ENCODE data around the gene PLAAT1.

The PLAAT1 gene

DNA sequence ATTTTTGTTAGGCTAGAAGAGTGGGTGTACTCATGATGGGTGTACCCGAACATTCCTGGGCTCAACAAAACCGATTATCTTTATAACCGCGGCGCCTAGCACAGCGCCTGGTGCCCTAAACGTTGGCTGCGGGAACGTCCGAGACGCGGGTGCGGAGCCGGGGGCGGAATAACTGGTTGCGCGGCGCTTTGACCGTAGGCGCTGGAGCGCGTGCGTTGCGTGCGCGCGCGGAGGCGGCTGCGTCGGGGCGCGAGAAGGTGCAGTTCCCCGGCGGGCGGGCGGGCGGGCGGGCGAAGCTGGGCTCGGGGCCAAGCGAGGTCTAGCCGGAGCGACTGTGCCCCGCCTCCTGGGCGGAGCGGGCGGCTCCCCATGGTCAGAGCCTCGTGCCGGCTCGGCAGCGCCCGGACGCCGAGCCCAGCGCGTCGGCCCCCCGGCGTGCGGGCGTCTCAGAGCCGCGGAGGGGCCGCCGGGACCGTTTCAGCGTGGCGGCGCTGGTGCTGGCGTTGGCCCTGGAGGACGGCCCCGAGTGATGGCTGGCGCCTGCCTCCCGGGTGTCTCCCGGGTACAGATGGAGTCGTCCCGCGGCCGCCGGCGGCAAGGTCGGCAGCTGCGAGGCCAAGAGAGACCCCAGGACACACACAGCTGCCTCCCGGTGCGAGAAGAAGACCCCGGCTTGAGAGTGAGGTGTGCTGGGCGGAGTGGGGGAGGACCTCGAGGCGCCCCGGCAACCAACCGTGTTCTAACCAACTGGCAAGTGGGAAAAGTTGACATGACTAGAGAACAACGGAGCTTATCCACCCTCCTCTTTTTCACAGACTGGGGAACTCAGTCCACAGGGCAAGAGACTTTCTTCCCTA lies at the start of gene PLAAT1:
TSS of gene PLAAT1 (plus strand) at position 373 of the 857 bp plus-strand sequence. CDS start 14,429 bp downstream, outside the sequence.
- no peak for DNase-seq (ENCODE audit: low read depth, low spot score)
- no peak within 1 kb of the TSS for H3K27ac ChIP-seq

DNA sequence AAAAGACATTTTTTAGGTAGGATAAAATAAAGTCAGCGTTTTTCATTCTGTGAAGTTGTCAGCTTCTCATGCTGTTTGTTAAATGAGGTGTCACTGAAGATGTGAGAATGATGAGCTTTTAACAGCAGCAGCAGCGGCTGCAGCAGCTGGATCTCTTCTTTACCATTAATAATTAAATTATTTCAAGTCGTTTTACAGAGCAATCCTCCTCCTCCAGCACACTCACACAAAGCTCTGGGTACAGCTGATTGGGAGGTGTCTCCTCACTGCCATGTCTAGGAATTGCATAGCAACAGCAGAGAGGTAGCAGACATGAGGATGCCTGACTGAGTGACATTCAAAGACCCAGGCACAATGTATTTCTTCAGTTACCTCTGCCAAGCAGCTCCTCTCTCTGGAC lies 46.7 kb upstream of the PLAAT1 start:
- DNase-seq (ENCODE audit: low read depth, low spot score): no peak

GRCh38 chr3:193196746-193197145 lies 44.3 kb upstream of the PLAAT1 start:
- DNase-seq (ENCODE audit: low read depth, low spot score): no peak
- H3K27ac ChIP-seq: no peak overlapping the region

More for the DNA sequence above, 46.7 kb upstream of the PLAAT1 start:
- no peak overlapping the region for H3K27ac ChIP-seq

- no peak overlapping the region for H3K27ac ChIP-seq
- DNase-seq (ENCODE audit: low read depth, low spot score): no peak
These were observed 33.4 kb upstream of the PLAAT1 start for GRCh38 chr3:193207290-193208273.

DNA sequence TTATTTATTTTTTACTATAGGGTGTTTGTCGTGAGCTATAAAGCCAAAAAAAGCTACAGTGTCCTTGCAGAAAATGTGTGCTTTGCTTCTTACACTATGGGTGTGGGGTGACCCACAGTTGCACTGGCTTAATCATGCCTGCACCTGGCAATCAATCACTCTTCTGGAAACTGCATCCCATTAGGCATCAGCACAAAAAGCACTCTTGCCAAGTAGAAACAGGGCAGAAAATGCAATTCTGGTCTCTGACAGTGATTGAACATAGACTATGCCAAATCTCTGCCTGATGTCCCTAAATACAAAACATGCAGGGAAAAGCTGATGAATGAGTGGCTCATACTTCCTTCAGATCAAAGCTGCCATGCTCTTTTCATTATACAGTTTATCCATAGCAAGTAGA lies 30.4 kb upstream of the PLAAT1 start:
- no peak for DNase-seq (ENCODE audit: low read depth, low spot score)
- no peak overlapping the region for H3K27ac ChIP-seq

- no peak for DNase-seq (ENCODE audit: low read depth, low spot score)
- H3K27ac ChIP-seq: no peak overlapping the region
These were observed 29.8 kb upstream of the PLAAT1 start for GRCh38 chr3:193211173-193211572.

GRCh38 chr3:193211984-193212383 lies 29.0 kb upstream of the PLAAT1 start:
- H3K27ac ChIP-seq: no peak overlapping the region
- no peak for DNase-seq (ENCODE audit: low read depth, low spot score)

GRCh38 chr3:193212844-193213243 lies 28.2 kb upstream of the PLAAT1 start:
- no peak overlapping the region for H3K27ac ChIP-seq
- DNase-seq (ENCODE audit: low read depth, low spot score): no peak

- peak overlapping the region; percentile 54 for H3K27ac ChIP-seq
- no peak for DNase-seq (ENCODE audit: low read depth, low spot score)
These were observed 26.6 kb upstream of the PLAAT1 start for GRCh38 chr3:193214445-193214844.

- DNase-seq (ENCODE audit: low read depth, low spot score): no peak
These were observed 15.5 kb upstream of the PLAAT1 start for GRCh38 chr3:193225302-193226125.

DNA sequence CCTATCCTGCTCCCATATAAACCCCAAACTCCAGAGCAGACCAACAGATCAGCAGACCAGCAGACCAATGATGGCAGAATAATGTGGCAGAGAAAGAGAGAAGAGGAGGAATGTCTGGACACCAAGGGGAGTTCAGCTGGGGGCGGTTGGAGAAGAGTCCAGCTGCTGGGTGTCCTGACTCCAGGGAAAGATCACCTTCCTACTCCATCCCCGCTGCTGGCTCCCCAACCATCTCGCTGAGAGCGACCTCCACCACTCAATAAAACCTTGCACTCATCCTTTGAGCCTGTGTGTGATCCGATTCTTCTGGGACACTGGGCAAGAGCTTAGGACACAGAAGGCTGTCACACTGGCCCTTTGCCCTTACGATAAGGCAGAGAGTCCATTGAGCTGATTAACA lies 12.8 kb upstream of the PLAAT1 start:
- H3K27ac ChIP-seq: no peak overlapping the region
- DNase-seq (ENCODE audit: low read depth, low spot score): no peak

More at GRCh38 chr3:193225302-193226125, 15.5 kb upstream of the PLAAT1 start:
- H3K27ac ChIP-seq: no peak overlapping the region

DNA sequence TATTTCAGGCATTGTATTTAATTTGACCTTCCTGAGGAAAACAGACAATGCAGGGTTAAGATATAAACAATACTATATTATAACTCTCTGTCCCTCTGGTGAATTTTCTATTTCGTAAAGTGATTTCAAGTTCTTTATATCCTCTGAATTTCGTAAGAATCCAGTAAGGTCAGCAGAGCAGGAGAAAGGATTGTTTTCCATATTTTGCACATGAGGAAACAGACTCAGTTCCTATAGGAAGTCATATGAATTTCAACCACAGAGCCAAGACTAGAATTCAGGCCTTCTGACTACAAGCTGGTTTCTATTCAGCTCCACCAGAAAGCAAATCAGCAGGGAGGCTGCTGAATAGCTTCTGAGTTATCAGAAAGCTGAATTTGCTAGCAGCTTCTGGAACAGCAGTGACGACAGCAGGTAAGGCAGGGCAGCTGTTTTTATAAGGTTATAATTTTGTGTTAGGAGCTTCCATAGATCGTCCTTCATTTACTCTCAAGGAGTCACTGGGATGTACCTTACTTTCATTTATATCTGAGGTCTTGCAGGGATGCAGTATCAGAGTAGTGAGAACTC lies 11.1 kb upstream of the PLAAT1 start:
- DNase-seq (ENCODE audit: low read depth, low spot score): no peak

GRCh38 chr3:193230610-193231009 lies 10.4 kb upstream of the PLAAT1 start:
- no peak for DNase-seq (ENCODE audit: low read depth, low spot score)
- no peak overlapping the region for H3K27ac ChIP-seq

More for the DNA sequence above, 11.1 kb upstream of the PLAAT1 start:
- no peak overlapping the region for H3K27ac ChIP-seq

DNA sequence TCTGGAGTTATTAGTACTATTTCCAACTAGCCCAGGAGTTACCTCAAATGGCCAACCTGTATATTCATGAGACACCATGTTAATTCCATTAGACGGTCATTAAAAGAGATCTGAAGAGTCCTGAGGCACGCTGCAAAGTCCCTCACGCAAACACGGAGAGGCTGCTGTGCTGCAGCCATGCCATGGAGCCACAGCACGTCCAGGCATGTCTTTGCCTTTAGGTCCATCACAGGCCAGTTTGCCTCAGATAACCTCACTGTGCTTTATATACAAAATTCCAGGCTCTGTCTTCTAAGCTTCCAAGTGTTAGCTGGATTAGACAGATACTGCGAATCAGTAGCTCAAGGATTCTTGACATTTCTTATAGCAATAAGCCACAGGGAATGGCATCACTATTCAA lies 9.8 kb upstream of the PLAAT1 start:
- no peak overlapping the region for H3K27ac ChIP-seq
- DNase-seq (ENCODE audit: low read depth, low spot score): no peak

GRCh38 chr3:193236599-193236998 lies 4.4 kb upstream of the PLAAT1 start:
- no peak overlapping the region for H3K27ac ChIP-seq
- DNase-seq (ENCODE audit: low read depth, low spot score): no peak

DNA sequence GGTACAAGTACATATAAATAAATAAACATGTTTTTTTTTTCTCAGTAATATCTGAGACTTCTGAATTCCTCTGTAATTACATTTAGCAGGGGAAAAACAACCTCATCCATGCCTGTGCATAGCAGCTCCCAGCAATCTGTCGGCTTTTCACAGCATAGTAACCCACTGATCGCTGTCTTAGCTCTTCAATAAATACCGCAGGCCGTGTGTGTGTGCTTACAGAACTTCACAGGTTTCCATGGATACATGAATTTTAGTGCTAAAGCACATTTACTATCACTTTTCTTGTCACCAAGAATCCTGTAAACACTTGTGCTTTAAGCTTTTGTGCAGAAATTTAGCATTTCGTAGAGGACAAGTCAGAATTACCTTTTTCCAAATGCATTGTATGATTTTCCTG lies 4.0 kb upstream of the PLAAT1 start:
- no peak for DNase-seq (ENCODE audit: low read depth, low spot score)

DNA sequence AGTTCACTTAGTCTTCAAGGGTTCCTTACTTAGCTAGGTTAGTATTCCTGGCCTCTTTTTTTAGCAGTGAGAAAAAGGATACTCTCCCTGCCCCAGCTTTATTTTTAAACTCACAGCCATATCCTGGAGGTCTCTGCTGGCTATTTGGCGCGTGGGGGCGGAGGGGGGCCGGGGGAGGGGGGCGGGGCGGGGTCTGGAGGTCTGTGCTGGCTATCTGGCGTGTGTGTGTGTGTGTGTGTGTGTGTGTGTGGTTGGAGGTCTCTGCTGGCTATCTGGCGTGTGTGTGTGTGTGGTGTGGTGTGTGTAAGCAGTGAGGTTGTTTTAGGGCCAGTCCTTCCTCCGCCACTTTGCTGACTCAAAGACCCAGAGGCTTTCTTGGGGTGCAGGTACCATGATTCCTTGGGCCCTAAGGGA lies 579 bp upstream of the PLAAT1 start:
- H3K27ac ChIP-seq: no peak overlapping the region
- DNase-seq (ENCODE audit: low read depth, low spot score): no peak

More for the DNA sequence above, 4.0 kb upstream of the PLAAT1 start:
- no peak overlapping the region for H3K27ac ChIP-seq

- H3K27ac ChIP-seq: no peak overlapping the region
These were observed 694 bp downstream of the PLAAT1 start for GRCh38 chr3:193241716-193242115.

GRCh38 chr3:193243571-193243970 lies 2.5 kb downstream of the PLAAT1 start:
- no peak for DNase-seq (ENCODE audit: low read depth, low spot score)

More at GRCh38 chr3:193241716-193242115, 694 bp downstream of the PLAAT1 start:
- DNase-seq (ENCODE audit: low read depth, low spot score): no peak

More at GRCh38 chr3:193243571-193243970, 2.5 kb downstream of the PLAAT1 start:
- no peak overlapping the region for H3K27ac ChIP-seq

Data from epithelial cell of prostate (primary cell).